GM19468 (cell line): ENCODE measurements around the gene PROSER2.
"Not testable (repeated sequence)": the region's sequence is repeated elsewhere in the genome, so short reads cannot be mapped to it uniquely, and the experiment has no call there.

ENCODE experiments used
- ATAC-seq: cut with Tn5 transposase; IDR thresholded peaks from one replicate; pipeline ENCODE4 v1.9.1; 2021; ENCODE audit warnings: mild to moderate bottlenecking, moderate library complexity, moderate number of reproducible peaks; ENCODE audit not compliant: unreplicated experiment; ENCODE audit errors: extremely low read depth

Gene PROSER2

DNA sequence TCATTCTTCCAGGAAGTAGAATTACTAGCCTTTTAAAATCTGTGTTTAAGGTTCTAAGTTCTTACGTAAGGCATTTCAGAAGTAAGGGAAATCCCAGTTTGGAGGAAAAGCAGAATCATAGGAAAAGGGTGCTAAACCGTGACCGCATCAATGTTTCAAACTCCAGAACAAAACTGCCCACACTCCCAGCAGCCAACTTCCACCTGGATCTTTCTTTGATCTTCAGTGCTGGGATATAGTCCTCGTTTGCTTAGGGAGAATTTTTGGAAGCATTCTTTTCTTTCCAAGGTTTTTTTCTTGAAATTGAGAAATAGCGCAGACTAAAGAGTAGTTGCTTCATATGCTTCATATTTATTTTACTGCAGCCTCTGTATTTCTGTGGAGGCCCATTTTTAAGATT lies 8.9 kb downstream of the PROSER2 start:
- no peak for ATAC-seq

GRCh38 chr10:11835061-11835460 lies 11.9 kb downstream of the PROSER2 start:
- no peak for ATAC-seq

DNA sequence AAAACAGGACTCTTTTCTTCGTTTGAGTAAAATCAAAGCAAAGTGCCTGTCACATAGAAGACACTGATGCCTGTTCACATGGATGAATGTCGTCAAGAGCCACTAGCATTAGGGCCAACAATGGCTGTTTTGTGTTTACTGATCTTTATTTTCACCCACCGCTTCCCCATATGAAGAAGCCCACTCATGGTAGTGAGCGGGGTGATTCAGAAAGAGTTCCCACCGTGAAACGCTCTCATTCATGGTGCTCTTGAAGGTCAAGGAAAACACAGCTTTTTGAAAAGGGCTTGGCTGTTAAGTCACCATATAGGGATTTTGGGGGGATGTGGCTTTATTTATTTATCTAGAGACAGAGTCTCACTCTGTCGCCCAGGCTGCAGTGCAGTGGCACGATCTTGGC lies 12.5 kb downstream of the PROSER2 start:
- no peak for ATAC-seq

DNA sequence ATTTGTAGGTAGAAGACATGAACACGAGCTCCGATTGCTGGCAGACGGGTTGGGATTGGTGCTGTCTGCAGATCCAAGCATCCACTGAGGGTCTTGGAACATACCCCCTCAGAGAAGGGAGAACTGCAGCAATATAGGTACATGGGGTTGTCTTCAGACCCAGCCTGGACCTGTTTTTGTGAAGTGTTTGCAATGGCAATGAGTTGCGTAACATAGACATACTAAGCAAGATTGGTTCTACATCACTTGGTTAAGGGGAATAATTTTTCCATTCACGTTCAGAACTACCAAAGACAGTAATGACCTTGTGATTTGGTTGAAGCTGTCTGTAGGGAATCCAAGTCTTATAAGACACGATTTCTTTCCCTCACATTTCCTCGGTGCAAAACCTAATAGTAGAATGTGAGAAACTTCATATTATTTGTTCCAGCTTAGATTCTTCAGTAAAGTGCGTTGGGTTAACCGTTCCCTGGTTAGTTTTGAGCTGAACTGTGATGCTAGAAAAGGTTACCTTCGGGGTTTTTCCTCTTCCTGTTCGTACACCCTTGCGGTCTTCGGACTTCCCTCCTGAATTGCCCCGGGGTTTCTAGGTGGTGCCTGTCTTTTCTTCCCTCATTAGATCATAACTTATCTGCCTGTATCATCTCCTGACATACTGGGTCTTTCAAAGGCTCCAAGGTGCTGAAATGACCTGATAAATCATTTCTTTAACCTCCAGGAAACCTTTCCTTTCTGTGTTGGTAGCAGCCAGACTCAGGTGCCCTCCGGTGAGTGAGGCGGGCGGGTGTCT lies 14.4 kb downstream of the PROSER2 start:
- no peak for ATAC-seq

- ATAC-seq, result no peak
Observed at GRCh38 chr10:11838298-11838852, 15.2 kb downstream of the PROSER2 start.

- no peak for ATAC-seq
Observed at GRCh38 chr10:11841375-11841774, 18.2 kb downstream of the PROSER2 start.

GRCh38 chr10:11842411-11842810 lies 19.3 kb downstream of the PROSER2 start:
- no peak for ATAC-seq

DNA sequence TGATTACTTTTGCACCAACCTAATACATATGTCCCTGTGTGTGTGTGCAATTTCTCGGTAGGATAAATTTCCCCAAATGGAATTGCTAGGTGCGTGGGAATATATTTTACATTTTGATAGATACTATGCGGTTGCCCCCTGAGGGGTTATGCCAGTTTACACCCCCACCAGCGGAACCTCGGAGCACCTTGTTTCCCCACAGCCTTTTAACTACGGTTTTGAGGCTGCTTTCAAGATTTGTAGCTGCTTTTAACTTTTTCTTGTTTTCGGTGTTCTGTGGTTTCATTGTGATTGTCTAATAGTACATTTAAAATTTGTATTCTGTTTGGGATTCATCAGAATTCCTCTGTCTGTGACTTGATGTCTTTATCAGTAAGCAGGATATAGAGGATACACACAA lies 22.0 kb downstream of the PROSER2 start:
- no peak for ATAC-seq

DNA sequence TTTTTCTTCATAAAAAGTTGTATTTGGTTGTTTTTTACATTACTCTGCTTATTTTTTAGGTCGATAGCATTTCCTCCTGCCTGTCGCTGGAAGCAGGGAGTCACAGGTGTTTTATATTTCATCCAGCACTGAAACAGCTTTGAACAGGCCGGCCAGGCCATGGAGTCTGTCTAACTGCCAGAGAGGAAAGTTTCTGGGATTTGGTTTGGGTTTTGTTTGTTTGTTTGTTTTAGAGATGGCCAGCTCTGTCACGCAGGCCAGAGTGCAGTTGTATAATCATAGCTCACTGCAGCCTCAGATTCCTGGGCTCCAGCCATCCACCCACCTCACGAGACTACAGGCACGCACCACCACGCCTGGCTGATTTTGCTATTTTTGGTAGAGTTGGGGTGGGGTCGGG lies 23.4 kb downstream of the PROSER2 start:
- ATAC-seq, result no peak

DNA sequence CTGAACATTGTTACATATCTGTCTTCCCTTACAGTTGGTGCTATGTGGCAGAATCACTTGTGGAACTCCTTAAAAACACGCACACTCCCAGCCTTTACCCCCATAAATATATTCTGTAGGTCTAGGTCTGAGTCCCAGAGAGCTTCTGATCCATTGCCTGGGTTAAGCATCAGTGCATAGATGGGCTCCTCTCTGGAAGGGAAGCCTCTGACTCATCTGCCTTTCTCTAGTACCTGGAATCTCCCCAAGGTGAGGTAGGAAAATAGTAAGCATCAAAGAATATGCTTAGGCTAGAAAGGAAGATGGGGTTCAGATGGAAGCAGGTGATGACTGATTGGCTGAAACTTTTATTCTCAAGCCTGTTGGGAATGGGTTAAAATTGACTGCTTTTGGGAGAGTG lies 26.1 kb downstream of the PROSER2 start:
- ATAC-seq, result no peak

DNA sequence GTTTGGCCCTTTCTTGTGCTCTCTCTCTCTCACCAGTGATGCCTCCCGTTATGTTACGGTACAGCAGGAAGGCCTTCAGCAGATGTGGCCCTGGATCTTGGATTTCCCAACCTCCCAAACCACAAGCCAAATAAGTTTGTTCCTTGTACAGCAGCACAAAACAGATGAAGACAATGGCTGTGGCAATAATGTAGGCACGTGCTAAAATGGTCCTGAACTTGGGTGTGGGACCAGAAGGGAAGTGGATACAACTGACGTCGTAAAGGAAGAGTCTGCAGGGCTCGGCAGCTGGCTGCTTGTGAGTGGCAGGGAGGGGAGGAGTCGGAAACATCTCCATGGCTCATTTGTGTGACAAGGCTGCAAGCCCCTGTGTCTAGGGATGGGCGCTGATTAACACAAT lies 26.8 kb downstream of the PROSER2 start:
- no peak for ATAC-seq

DNA sequence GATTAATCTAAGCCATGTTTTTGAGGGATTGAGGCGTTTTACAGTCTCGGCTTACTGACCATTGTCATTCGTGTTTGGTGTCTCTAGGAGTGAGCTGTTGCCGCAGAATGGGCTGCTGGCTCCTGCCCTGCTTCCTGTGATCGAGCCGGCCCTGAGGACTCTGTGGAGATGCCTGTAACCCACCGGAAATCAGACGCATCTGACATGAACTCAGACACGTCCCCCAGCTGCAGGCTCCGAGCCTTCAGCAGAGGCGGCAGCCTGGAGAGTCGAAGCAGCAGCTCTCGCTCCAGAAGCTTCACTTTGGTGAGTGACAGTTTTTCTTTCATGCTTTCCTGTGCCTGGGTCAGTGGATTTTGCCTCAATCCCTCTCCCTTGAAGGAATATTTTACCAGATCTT lies 28.8 kb downstream of the PROSER2 start:
- ATAC-seq, result no peak

- ATAC-seq, result not testable (repeated sequence)
Observed at GRCh38 chr10:11852637-11853036, 29.5 kb downstream of the PROSER2 start.

GRCh38 chr10:11853468-11853867 lies 30.3 kb downstream of the PROSER2 start:
- no peak for ATAC-seq

- ATAC-seq, result no peak
Observed at GRCh38 chr10:11854301-11854700, 31.1 kb downstream of the PROSER2 start.

DNA sequence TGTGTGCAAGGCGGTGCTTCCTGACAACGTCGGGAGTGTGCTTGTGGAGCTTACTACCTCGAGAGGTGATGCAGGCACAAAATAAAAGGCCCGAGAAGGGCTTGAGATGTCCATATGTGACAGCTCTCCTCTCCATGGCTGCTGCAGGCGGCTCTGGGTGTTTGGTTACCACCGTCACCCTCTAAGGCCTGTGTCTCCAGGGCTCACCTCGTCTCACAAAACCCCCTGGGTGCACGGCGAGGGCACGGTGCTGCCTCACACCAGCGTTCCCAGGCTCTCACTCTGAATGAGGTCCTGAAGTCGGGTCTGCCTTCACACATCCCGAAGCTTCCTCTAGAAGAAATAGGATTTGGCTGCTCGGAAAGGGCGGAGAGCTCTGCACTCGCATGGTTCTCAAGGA lies 32.9 kb downstream of the PROSER2 start:
- ATAC-seq, result no peak

DNA sequence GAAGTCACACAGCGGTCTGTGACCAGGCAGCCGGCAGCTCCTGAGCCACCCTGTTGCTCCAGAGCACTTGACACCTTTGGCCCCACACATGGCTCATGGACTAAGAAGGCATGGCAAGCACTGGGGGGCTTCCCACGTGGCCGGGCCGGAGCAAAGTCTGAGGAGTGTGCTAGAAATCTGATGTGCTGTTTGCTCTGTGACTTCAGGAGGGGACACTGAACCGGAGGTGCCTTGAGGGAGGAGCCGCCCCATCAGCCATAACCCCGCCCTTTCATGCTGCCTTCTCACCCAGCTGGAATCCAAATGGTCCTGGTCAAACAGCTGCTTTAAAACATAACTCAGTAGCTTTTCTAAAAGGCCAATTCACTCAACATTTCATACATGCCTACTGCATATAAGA lies 33.5 kb downstream of the PROSER2 start:
- no peak for ATAC-seq

- ATAC-seq, result no peak
Observed at GRCh38 chr10:11858093-11858492, 34.9 kb downstream of the PROSER2 start.

DNA sequence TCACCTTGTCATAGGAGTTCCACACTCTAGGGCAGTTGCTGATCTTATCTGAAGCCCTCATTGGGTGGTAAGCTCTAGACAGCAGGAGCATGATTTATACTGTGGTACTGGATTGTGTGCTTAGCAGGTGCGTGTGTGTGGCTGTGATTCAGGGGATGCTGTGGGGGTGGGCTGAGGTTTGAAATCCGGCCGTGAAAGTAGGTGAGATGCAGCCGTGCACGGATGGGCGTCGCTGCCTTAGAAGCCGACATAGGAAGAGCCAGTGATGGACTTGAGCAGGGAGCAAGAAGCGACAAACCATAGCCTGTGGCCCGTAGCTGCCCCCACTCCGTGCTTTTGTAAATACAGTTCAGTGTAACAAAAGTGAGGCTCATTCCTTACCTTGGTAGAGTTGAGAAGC lies 38.2 kb downstream of the PROSER2 start:
- no peak for ATAC-seq

DNA sequence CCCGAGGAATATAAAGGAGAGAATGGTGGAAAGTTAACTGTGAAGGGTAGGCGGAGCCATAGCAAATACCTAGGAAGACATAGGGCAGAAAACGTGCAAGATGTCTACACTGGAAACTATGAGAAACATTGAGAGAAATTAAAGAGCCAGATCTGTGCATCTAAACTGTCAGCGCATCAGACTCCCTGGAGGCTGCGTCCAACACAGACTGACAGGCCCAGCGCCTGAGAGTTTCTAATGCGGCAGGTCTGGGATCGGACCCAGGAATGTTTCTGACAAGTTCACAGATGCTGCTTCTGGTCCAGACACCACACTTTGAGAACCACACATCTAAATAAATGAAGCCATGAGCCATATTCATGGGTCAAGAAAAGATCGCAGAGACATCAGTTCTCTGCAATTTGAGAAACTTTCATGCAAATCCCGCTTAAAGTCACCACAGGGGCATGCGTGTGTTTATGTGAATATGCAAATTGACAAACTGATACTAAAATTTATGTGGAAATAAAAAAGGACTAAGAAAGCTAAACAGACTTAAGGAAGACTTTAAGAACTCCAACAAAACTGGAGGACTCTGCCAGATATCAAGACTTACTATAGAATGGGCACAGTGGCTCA lies 38.8 kb downstream of the PROSER2 start:
- no peak for ATAC-seq

GRCh38 chr10:11863353-11864109 lies 40.4 kb downstream of the PROSER2 start:
- ATAC-seq, result peak; percentile 97
